Measurements from ENCODE around the gene PCSK5.

The PCSK5 gene

GRCh38 chr9:76294301-76294700, 403.8 kb downstream of the PCSK5 start:
- no peak overlapping the region for H3K4me2 ChIP-seq (ENCODE audit: insufficient read depth, low read length)
- no peak for ATAC-seq (ENCODE audit: insufficient read depth, low read depth)

GRCh38 chr9:76296561-76297310, 406.3 kb downstream of the PCSK5 start:
- Histone ChIP-seq H3K27me3 (ENCODE audit: insufficient read depth, low read length, poor library complexity) (no peaks in the 10 kb centered on the region), H3K9me3 (ENCODE audit: insufficient read depth, low read length, severe bottlenecking) (no peaks in the 10 kb centered on the region), H3K4me3 (ENCODE audit: low read depth in 1 of 2, low read length in 2 of 2) (no peak overlapping the region), H3K4me1 (ENCODE audit: insufficient read depth, low read length) (no peaks in the 10 kb centered on the region), H3K36me3 (ENCODE audit: insufficient read depth, low read length) (no peaks in the 10 kb centered on the region), H3K27ac (ENCODE audit: low read length) (no peak overlapping the region), H4K20me1 (ENCODE audit: insufficient read depth, low read length) (no peaks in the 10 kb centered on the region), H2AFZ (ENCODE audit: low read depth, low read length) (no peak overlapping the region), H3K79me2 (ENCODE audit: insufficient read depth, low read length) (no peaks in the 10 kb centered on the region), H3K9ac (ENCODE audit: low read depth, low read length) (no peak overlapping the region), H3K4me2 (ENCODE audit: insufficient read depth, low read length) (no peak overlapping the region)
- no peak for TF ChIP-seq EZH2 (IDR thresholded peaks at IDR 0.05; ENCODE audit: borderline replicate concordance, low read depth, low read length, severe bottlenecking)
- TF ChIP-seq CTCF (IDR thresholded peaks at IDR 0.05; ENCODE audit: borderline replicate concordance, extremely low read depth, low read length, poor library complexity, severe bottlenecking) = no peak
- DNase-seq (no peak), ATAC-seq (ENCODE audit: insufficient read depth, low read depth) (no peak)

More at GRCh38 chr9:76294301-76294700, 403.8 kb downstream of the PCSK5 start:
- Histone ChIP-seq H3K4me1 (ENCODE audit: insufficient read depth, low read length) (no peaks in the 10 kb centered on the region), H3K36me3 (ENCODE audit: insufficient read depth, low read length) (no peaks in the 10 kb centered on the region), H2AFZ (ENCODE audit: low read depth, low read length) (no peak overlapping the region), H3K27me3 (ENCODE audit: insufficient read depth, low read length, poor library complexity) (no peaks in the 10 kb centered on the region), H4K20me1 (ENCODE audit: insufficient read depth, low read length) (no peaks in the 10 kb centered on the region), H3K9me3 (ENCODE audit: insufficient read depth, low read length, severe bottlenecking) (no peaks in the 10 kb centered on the region), H3K27ac (ENCODE audit: low read length) (no peak overlapping the region), H3K79me2 (ENCODE audit: insufficient read depth, low read length) (no peaks in the 10 kb centered on the region), H3K9ac (ENCODE audit: low read depth, low read length) (no peak overlapping the region), H3K4me3 (ENCODE audit: low read depth in 1 of 2, low read length in 2 of 2) (no peak overlapping the region)
- no peak for DNase-seq
- TF ChIP-seq EZH2 (IDR thresholded peaks at IDR 0.05; ENCODE audit: borderline replicate concordance, low read depth, low read length, severe bottlenecking) = no peak
- no peak for TF ChIP-seq CTCF (IDR thresholded peaks at IDR 0.05; ENCODE audit: borderline replicate concordance, extremely low read depth, low read length, poor library complexity, severe bottlenecking)

- no peaks in the 10 kb centered on the region for H3K27me3 ChIP-seq (ENCODE audit: insufficient read depth, low read length, poor library complexity)
- H3K4me1 ChIP-seq (ENCODE audit: insufficient read depth, low read length) = no peaks in the 10 kb centered on the region
- H3K4me3 ChIP-seq (ENCODE audit: low read depth in 1 of 2, low read length in 2 of 2) = no peak overlapping the region
- no peak overlapping the region for H3K27ac ChIP-seq (ENCODE audit: low read length)
- no peak overlapping the region for H3K9ac ChIP-seq (ENCODE audit: low read depth, low read length)
- no peaks in the 10 kb centered on the region for H3K79me2 ChIP-seq (ENCODE audit: insufficient read depth, low read length)
- H4K20me1 ChIP-seq (ENCODE audit: insufficient read depth, low read length) = no peaks in the 10 kb centered on the region
- DNase-seq (no peak), ATAC-seq (ENCODE audit: insufficient read depth, low read depth) (no peak)
- no peak overlapping the region for H2AFZ ChIP-seq (ENCODE audit: low read depth, low read length)
- no peak overlapping the region for H3K4me2 ChIP-seq (ENCODE audit: insufficient read depth, low read length)
- no peaks in the 10 kb centered on the region for H3K9me3 ChIP-seq (ENCODE audit: insufficient read depth, low read length, severe bottlenecking)
- H3K36me3 ChIP-seq (ENCODE audit: insufficient read depth, low read length) = no peaks in the 10 kb centered on the region
- TF ChIP-seq CTCF (IDR thresholded peaks at IDR 0.05; ENCODE audit: borderline replicate concordance, extremely low read depth, low read length, poor library complexity, severe bottlenecking) (no peak), EZH2 (IDR thresholded peaks at IDR 0.05; ENCODE audit: borderline replicate concordance, low read depth, low read length, severe bottlenecking) (no peak)
Measured at GRCh38 chr9:76297721-76298239, 407.3 kb downstream of the PCSK5 start.

All from DND-41 (cell line).